ENCODE measurements around the gene HCK.

DNA sequence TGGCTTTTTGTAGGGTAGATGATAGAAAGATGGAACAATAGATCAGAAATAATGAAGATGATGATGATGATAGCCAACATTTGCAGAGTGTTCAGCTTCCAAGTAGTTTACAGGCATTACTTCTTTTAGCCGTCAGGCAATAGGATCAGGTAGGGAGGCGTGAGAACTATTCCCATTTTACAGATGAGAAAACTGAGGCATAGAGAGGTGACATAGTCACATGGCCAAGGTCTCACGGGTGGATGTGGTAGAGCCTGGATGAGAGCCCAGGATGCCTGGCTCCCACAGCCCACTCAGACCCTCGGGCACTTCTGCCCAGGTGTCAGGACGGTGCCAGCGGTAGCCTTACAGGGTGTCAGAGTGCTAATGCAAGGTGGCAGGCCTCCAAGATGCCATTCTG is 31.4 kb downstream of the HCK start:
- TF ChIP-seq, protein P1, sequence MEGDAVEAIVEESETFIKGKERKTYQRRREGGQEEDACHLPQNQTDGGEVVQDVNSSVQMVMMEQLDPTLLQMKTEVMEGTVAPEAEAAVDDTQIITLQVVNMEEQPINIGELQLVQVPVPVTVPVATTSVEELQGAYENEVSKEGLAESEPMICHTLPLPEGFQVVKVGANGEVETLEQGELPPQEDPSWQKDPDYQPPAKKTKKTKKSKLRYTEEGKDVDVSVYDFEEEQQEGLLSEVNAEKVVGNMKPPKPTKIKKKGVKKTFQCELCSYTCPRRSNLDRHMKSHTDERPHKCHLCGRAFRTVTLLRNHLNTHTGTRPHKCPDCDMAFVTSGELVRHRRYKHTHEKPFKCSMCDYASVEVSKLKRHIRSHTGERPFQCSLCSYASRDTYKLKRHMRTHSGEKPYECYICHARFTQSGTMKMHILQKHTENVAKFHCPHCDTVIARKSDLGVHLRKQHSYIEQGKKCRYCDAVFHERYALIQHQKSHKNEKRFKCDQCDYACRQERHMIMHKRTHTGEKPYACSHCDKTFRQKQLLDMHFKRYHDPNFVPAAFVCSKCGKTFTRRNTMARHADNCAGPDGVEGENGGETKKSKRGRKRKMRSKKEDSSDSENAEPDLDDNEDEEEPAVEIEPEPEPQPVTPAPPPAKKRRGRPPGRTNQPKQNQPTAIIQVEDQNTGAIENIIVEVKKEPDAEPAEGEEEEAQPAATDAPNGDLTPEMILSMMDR (IDR thresholded peaks at IDR 0.05 in 2 of 3, conservative IDR thresholded peaks at IDR 0.05 in 1 of 3; ENCODE audit: insufficient read depth in 2 of 3, low read depth in 1 of 3, low read length in 3 of 3) = no peak
- TF ChIP-seq MXI1 (IDR thresholded peaks at IDR 0.05; ENCODE audit: low read depth, low read length) = no peak
- no peak for TF ChIP-seq GABPA (tag; conservative IDR thresholded peaks at IDR 0.05; ENCODE audit: low read depth)
- TF ChIP-seq ZNF445 (CRISPR knock-in tag; IDR thresholded peaks at IDR 0.05; ENCODE audit: low read depth) = no peak
- no peak for TF ChIP-seq SREBF1 (IDR thresholded peaks at IDR 0.05; ENCODE audit: borderline replicate concordance, low read depth, low read length)
- no peak for TF ChIP-seq XRCC5 (IDR thresholded peaks at IDR 0.05; ENCODE audit: low read depth, low read length)
- TF ChIP-seq, protein P2, sequence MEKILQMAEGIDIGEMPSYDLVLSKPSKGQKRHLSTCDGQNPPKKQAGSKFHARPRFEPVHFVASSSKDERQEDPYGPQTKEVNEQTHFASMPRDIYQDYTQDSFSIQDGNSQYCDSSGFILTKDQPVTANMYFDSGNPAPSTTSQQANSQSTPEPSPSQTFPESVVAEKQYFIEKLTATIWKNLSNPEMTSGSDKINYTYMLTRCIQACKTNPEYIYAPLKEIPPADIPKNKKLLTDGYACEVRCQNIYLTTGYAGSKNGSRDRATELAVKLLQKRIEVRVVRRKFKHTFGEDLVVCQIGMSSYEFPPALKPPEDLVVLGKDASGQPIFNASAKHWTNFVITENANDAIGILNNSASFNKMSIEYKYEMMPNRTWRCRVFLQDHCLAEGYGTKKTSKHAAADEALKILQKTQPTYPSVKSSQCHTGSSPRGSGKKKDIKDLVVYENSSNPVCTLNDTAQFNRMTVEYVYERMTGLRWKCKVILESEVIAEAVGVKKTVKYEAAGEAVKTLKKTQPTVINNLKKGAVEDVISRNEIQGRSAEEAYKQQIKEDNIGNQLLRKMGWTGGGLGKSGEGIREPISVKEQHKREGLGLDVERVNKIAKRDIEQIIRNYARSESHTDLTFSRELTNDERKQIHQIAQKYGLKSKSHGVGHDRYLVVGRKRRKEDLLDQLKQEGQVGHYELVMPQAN (IDR thresholded peaks at IDR 0.05; ENCODE audit: borderline replicate concordance) = no peak
- no peak for TF ChIP-seq ESRRA (IDR thresholded peaks at IDR 0.05; ENCODE audit: borderline replicate concordance, low read depth)
- TF ChIP-seq TCF7L2 (IDR thresholded peaks at IDR 0.05; ENCODE audit: low read depth, low read length) = no peak
- TF ChIP-seq, protein P3, sequence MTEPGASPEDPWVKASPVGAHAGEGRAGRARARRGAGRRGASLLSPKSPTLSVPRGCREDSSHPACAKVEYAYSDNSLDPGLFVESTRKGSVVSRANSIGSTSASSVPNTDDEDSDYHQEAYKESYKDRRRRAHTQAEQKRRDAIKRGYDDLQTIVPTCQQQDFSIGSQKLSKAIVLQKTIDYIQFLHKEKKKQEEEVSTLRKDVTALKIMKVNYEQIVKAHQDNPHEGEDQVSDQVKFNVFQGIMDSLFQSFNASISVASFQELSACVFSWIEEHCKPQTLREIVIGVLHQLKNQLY (CRISPR knock-in tag; conservative IDR thresholded peaks at IDR 0.05) = no peak
- TF ChIP-seq, protein P4, sequence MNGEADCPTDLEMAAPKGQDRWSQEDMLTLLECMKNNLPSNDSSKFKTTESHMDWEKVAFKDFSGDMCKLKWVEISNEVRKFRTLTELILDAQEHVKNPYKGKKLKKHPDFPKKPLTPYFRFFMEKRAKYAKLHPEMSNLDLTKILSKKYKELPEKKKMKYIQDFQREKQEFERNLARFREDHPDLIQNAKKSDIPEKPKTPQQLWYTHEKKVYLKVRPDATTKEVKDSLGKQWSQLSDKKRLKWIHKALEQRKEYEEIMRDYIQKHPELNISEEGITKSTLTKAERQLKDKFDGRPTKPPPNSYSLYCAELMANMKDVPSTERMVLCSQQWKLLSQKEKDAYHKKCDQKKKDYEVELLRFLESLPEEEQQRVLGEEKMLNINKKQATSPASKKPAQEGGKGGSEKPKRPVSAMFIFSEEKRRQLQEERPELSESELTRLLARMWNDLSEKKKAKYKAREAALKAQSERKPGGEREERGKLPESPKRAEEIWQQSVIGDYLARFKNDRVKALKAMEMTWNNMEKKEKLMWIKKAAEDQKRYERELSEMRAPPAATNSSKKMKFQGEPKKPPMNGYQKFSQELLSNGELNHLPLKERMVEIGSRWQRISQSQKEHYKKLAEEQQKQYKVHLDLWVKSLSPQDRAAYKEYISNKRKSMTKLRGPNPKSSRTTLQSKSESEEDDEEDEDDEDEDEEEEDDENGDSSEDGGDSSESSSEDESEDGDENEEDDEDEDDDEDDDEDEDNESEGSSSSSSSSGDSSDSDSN (IDR thresholded peaks at IDR 0.05; ENCODE audit: borderline replicate concordance in 1 of 2, low read depth in 2 of 2, low read length in 2 of 2) = no peak

Measured in K562 (cell line).